Thyroid gland (tissue), 4 donors: ENCODE data around the gene TMEM150C. TPM values are rescaled to one million over a fixed set of nuclear protein-coding genes. Genes with fewer than 3 reads are reported as not detected.

Experiments used
- DNase-seq, 2 donors: peaks; one replicate each; pipeline ENCODE4 v3.0.0-alpha.2; 2019
- H3K27ac ChIP-seq, 3 donors: fragments of 200-600 bp; sonication (generic); 1 replicate in 2 of 3; 2 replicates in 1 of 3; pipeline ENCODE4 v1.5.1; 2016 to 2019; ENCODE audit warnings: mild to moderate bottlenecking in 1 of 3, moderate library complexity in 1 of 3
- H3K27me3 ChIP-seq: fragments of 200-600 bp; sonication (generic); one replicate; pipeline ENCODE4 v1.5.1; 2019
- H3K36me3 ChIP-seq, 2 donors: fragments of 200-600 bp; sonication (generic); one replicate each; pipeline ENCODE4 v1.5.1; 2016 to 2019
- H3K4me1 ChIP-seq, 2 donors: fragments of 200-600 bp; sonication (generic); one replicate each; pipeline ENCODE4 v1.5.1; 2017 to 2019
- H3K4me3 ChIP-seq, 3 donors: fragments of 200-600 bp; sonication (generic); replicated peaks in 1 of 3; 1 replicate in 2 of 3; 2 replicates in 1 of 3; pipeline ENCODE4 v1.5.1; 2016; ENCODE audit warnings: mild to moderate bottlenecking in 1 of 3
- H3K9me3 ChIP-seq: fragments of 200-600 bp; sonication (generic); one replicate; pipeline ENCODE4 v1.5.1; 2017
- POLR2A ChIP-seq, 2 donors: fragments of 450-650 bp; IDR thresholded peaks; one replicate each; pipeline ENCODE4 v1.6.1; 2017; ENCODE audit warnings: antibody characterized with exemption in 2 of 2, mild to moderate bottlenecking in 2 of 2, moderate library complexity in 1 of 2
- WGBS, 2 donors: methylation state at CpG; one replicate each; pipeline ENCODE4 v1.1.5; 2017; 5-methylcytosine and 5-hydroxymethylcytosine counted together
- intact Hi-C: fragments of 100-400 bp; cut with DNase I; formaldehyde crosslinking; loops from one replicate; pipeline ENCODE4 v1.15.1; 2023
- total RNA-seq, 4 donors: library from RNA; depleted of rRNA; stranded (reverse); fragments of >200 nt; gene quantifications; one replicate each; pipeline ENCODE4 v1.2.3, GENCODE V29; 2016
- TF ChIP-seq, protein P1 (sequence below), 6 experiments: fragments of 200-600 bp in 3 of 6; fragments of 450-650 bp in 3 of 6; sonication (generic) in 3 of 6; IDR thresholded peaks; one replicate each; pipeline ENCODE4 v1.5.1; 2016 to 2019; ENCODE audit warnings: antibody characterized with exemption in 6 of 6, mild to moderate bottlenecking in 2 of 6, inconsistent platforms in 1 of 6, moderate library complexity in 1 of 6

TMEM150C gene
- total RNA-seq, 4 donors from 2014 or later: 18.8 to 27.4 (median 23.6) TPM

GRCh38 chr4:82436130-82436529 lies 125.7 kb downstream of the TMEM150C start:
- H3K4me1 ChIP-seq: peaks cover 8 to 11% of the 10 kb centered on the region in 2 donors
- H3K27me3 ChIP-seq: no peaks in the 10 kb centered on the region
- 89 to 98% methylated on average over 5 of the region's 5 CpGs for WGBS, 2 donors
- H3K9me3 ChIP-seq: no peaks in the 10 kb centered on the region
- H3K27ac ChIP-seq: no peak overlapping the region
- intact Hi-C loops: loop anchor here (10.0 kb wide), 1 partner anchor 579 kb away; the partner anchor contains the start of gene LIN54
- no peak for DNase-seq
- H3K36me3 ChIP-seq: no peaks in the 10 kb centered on the region
- no peak overlapping the region for H3K4me3 ChIP-seq
- TF ChIP-seq POLR2A (IDR thresholded peaks at IDR 0.05): no peak
- TF ChIP-seq, protein P1, sequence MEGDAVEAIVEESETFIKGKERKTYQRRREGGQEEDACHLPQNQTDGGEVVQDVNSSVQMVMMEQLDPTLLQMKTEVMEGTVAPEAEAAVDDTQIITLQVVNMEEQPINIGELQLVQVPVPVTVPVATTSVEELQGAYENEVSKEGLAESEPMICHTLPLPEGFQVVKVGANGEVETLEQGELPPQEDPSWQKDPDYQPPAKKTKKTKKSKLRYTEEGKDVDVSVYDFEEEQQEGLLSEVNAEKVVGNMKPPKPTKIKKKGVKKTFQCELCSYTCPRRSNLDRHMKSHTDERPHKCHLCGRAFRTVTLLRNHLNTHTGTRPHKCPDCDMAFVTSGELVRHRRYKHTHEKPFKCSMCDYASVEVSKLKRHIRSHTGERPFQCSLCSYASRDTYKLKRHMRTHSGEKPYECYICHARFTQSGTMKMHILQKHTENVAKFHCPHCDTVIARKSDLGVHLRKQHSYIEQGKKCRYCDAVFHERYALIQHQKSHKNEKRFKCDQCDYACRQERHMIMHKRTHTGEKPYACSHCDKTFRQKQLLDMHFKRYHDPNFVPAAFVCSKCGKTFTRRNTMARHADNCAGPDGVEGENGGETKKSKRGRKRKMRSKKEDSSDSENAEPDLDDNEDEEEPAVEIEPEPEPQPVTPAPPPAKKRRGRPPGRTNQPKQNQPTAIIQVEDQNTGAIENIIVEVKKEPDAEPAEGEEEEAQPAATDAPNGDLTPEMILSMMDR (IDR thresholded peaks at IDR 0.05): no peak

GRCh38 chr4:82434949-82435348 lies 126.8 kb downstream of the TMEM150C start:
- H3K4me1 ChIP-seq: peaks cover 8 to 11% of the 10 kb centered on the region in 2 donors
- H3K27me3 ChIP-seq: no peaks in the 10 kb centered on the region
- no peak overlapping the region for H3K27ac ChIP-seq
- no peaks in the 10 kb centered on the region for H3K36me3 ChIP-seq
- no peak for TF ChIP-seq POLR2A (IDR thresholded peaks at IDR 0.05)
- TF ChIP-seq, protein P1 (IDR thresholded peaks at IDR 0.05): no peak
- H3K9me3 ChIP-seq: no peaks in the 10 kb centered on the region
- no peak overlapping the region for H3K4me3 ChIP-seq
- intact Hi-C loops: loop anchor here (10.0 kb wide), 1 partner anchor 580 kb away; the partner anchor contains the start of gene LIN54
- no peak for DNase-seq
- WGBS, 2 donors: 93 to 96% methylated on average over 7 of the region's 7 CpGs

DNA sequence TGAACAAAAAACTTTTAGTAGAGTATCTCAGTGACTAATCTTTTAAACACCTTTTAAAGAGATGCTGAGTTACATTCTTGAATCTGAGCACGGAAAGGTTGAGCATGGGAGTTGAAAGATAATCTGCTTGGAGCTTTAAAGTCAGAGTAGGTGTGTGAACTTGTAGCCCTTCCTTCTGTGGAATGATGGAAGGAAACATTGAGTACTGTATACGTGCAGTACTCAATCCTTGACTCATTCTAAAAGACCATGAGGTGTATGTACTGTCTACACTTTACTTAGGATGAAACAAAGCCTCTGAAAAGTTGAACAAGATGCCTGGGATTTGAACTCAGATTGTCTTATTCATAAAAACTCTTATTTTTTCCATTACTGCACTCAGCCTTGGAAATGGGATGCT lies 128.0 kb downstream of the TMEM150C start:
- DNase-seq: no peak
- Histone ChIP-seq H3K9me3 (no peaks in the 10 kb centered on the region), H3K36me3 (no peaks in the 10 kb centered on the region), H3K4me3 (no peak overlapping the region), H3K27ac (no peak overlapping the region), H3K4me1 (peaks cover 8 to 11% of the 10 kb centered on the region in 2 donors), H3K27me3 (no peaks in the 10 kb centered on the region)
- WGBS, 2 donors: 81 to 82% methylated on average over 2 of the region's 2 CpGs
- TF ChIP-seq, protein P1 (IDR thresholded peaks at IDR 0.05): no peak
- TF ChIP-seq POLR2A (IDR thresholded peaks at IDR 0.05): no peak
- intact Hi-C loops: loop anchor here (10.0 kb wide), 1 partner anchor 581 kb away; the partner anchor contains the start of gene LIN54

Other genes with a start within 250 kb of the TMEM150C start
- gene HNRNPD, start 188.0 kb downstream of the TMEM150C start, total RNA-seq: 100 to 1,000 TPM in 1 of 4 donors, 10 to 100 TPM in 3; 67.1 to 145 (median 93.8) TPM
- 100 to 1,000 TPM; 189 to 287 (median 245) TPM for gene HNRNPDL, start 131.5 kb downstream of the TMEM150C start, total RNA-seq
- 10 to 100 TPM; 21.3 to 35.3 (median 25.9) TPM for gene ENOPH1, start 131.4 kb downstream of the TMEM150C start, total RNA-seq
- 10 to 100 TPM; 47.0 to 96.4 (median 54.8) TPM for gene SCD5, start 236.8 kb upstream of the TMEM150C start, total RNA-seq